Suprapubic skin (tissue), 4 donors: Measurements from ENCODE around the gene LRP4.

Experiments used
- CTCF ChIP-seq, 2 donors: fragments of 200-600 bp in 1 of 2; fragments of 450-650 bp in 1 of 2; sonication (generic) in 1 of 2; IDR thresholded peaks; one replicate each; pipeline ENCODE4 v1.5.1; 2016 to 2019; ENCODE audit warnings: antibody characterized with exemption in 2 of 2, mild to moderate bottlenecking in 1 of 2, moderate library complexity in 1 of 2
- EP300 ChIP-seq: sonication (generic); formaldehyde crosslinking; IDR thresholded peaks from one replicate; pipeline ENCODE4 v1.6.1; 2017; ENCODE audit warnings: antibody characterized with exemption
- POLR2A ChIP-seq, 2 donors: fragments of 450-650 bp; IDR thresholded peaks; one replicate each; pipeline ENCODE4 v1.6.1; 2017; ENCODE audit warnings: antibody characterized with exemption in 2 of 2, mild to moderate bottlenecking in 2 of 2, moderate library complexity in 2 of 2
- POLR2AphosphoS5 ChIP-seq, 3 donors: sonication (generic); formaldehyde crosslinking; IDR thresholded peaks; one replicate each; pipeline ENCODE4 v1.6.1; 2017; ENCODE audit warnings: antibody characterized with exemption in 3 of 3

- TF ChIP-seq POLR2AphosphoS5 (IDR thresholded peaks at IDR 0.05) (no peak), CTCF (IDR thresholded peaks at IDR 0.05) (no peak), POLR2A (IDR thresholded peaks at IDR 0.05) (no peak), EP300 (no peak)
Measured at GRCh38 chr11:46849631-46850030, 68.7 kb downstream of the LRP4 start.
